A549 (cell line): ENCODE data around the gene ZSCAN22.

Source experiments
- BHLHE40 ChIP-seq: IDR thresholded peaks from 2 replicates; pipeline ENCODE4 v1.6.1; 2012; ENCODE audit warnings: low read depth, low read length, inconsistent platforms
- CEBPB ChIP-seq, 2 experiments: fragments of >200 bp in 1 of 2; sonication (Bioruptor Twin) in 1 of 2; formaldehyde crosslinking in 1 of 2; IDR thresholded peaks; 2 replicates each; pipeline ENCODE4 v1.6.1; 2012 to 2016
- CTCF ChIP-seq: fragments of >200 bp; sonication (Bioruptor Twin); formaldehyde crosslinking; IDR thresholded peaks from 3 replicates; pipeline ENCODE4 v1.5.1; 2016
- E2F6 ChIP-seq: IDR thresholded peaks from 2 replicates; pipeline ENCODE4 v1.6.1; 2012; ENCODE audit warnings: low read depth, borderline replicate concordance
- KDM5A ChIP-seq: fragments of 200-600 bp; sonication (generic); IDR thresholded peaks from 2 replicates; pipeline ENCODE4 v1.6.1; 2016; ENCODE audit warnings: antibody characterized with exemption, mild to moderate bottlenecking
- RAD21 ChIP-seq, 2 experiments: fragments of >200 bp in 1 of 2; sonication (Bioruptor Twin) in 1 of 2; formaldehyde crosslinking in 1 of 2; IDR thresholded peaks in 1 of 2; conservative IDR thresholded peaks in 1 of 2; 2 replicates in 1 of 2; 3 replicates in 1 of 2; pipeline ENCODE4 v1.6.1; 2012 to 2018; ENCODE audit warnings: inconsistent platforms in 1 of 2
- ZFP36 ChIP-seq: fragments of 450-650 bp; IDR thresholded peaks from 2 replicates; pipeline ENCODE4 v1.6.1; 2014; ENCODE audit warnings: borderline replicate concordance; ENCODE audit not compliant: partially characterized antibody

GRCh38 chr19:58368561-58369360 is 42.0 kb downstream of the ZSCAN22 start:
- TF ChIP-seq CTCF (no peak), E2F6 (no peak), BHLHE40 (no peak), RAD21 (conservative IDR thresholded peaks at IDR 0.05 in 1 of 2, IDR thresholded peaks at IDR 0.05 in 1 of 2) (no peak), KDM5A (no peak), ZFP36 (no peak), CEBPB (IDR thresholded peaks at IDR 0.05) (no peak)
